GM06990 (cell line): Measurements from ENCODE around the gene SH3TC2.

ENCODE experiments used
- DNase-seq: peaks from one replicate; pipeline ENCODE4 v3.0.0-alpha.2; 2011; ENCODE audit not compliant: insufficient read length; ENCODE audit errors: extremely low read depth
- H3K27me3 ChIP-seq: replicated peaks from 2 replicates; pipeline ENCODE4 v1.6.0; 2011; ENCODE audit warnings: low read length; ENCODE audit not compliant: control insufficient read depth, insufficient read depth
- H3K36me3 ChIP-seq: 2 replicates; pipeline ENCODE4 v1.5.1; 2011; ENCODE audit warnings: low read length; ENCODE audit not compliant: control insufficient read depth, insufficient read depth
- H3K4me3 ChIP-seq: replicated peaks from 2 replicates; pipeline ENCODE4 v1.5.1; 2011; ENCODE audit warnings: low read depth, mild to moderate bottlenecking, control low read depth, low read length
- TF ChIP-seq, protein P1 (sequence below): IDR thresholded peaks from 2 replicates; pipeline ENCODE4 v1.5.1; 2011; ENCODE audit warnings: low read length, control low read depth, mild to moderate bottlenecking, inconsistent platforms; ENCODE audit not compliant: insufficient read depth, poor library complexity, severe bottlenecking

SH3TC2 gene

DNA sequence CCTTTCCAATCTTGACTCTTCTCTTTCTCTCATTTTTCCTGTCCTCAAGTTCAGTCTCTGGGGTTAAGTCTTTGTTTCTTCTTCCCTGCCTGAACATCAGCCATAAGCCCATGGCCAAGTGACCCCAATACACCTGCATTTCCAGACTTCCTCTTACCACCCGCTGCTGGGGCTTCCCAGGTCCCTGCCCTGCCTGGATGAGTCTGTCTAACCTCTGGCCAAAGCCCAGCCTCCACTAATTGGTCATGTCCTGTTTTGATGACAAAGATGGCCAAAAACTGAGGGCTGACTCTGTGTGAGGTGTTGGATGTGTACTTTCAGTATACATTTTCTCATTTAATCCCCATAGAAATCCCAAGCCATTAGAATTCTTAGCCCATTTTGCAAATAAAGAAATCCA lies 47.3 kb downstream of the SH3TC2 start:
- Histone ChIP-seq H3K4me3 (no peak overlapping the region), H3K36me3 (no peaks in the 10 kb centered on the region), H3K27me3 (no peaks in the 10 kb centered on the region)
- TF ChIP-seq, protein P1, sequence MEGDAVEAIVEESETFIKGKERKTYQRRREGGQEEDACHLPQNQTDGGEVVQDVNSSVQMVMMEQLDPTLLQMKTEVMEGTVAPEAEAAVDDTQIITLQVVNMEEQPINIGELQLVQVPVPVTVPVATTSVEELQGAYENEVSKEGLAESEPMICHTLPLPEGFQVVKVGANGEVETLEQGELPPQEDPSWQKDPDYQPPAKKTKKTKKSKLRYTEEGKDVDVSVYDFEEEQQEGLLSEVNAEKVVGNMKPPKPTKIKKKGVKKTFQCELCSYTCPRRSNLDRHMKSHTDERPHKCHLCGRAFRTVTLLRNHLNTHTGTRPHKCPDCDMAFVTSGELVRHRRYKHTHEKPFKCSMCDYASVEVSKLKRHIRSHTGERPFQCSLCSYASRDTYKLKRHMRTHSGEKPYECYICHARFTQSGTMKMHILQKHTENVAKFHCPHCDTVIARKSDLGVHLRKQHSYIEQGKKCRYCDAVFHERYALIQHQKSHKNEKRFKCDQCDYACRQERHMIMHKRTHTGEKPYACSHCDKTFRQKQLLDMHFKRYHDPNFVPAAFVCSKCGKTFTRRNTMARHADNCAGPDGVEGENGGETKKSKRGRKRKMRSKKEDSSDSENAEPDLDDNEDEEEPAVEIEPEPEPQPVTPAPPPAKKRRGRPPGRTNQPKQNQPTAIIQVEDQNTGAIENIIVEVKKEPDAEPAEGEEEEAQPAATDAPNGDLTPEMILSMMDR: no peak
- no peak for DNase-seq

DNA sequence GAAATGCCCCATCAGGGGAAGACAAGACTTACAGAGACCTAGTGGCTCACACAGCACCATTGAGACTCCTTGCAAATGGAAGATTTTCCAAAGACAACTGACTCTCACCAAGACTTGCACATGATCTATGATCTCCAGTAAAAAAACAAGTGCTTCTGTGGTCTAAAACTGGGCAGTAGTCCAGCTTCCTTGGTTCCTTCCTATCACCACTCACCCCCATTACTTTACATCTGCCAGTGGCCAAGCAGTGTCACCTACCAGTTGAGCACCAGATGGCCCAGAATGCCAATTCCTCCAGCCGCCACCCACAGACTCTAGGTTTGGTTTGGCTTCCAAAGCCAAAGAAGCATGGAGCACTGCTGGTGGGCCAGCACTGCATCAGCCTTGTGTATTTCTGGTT lies 47.7 kb downstream of the SH3TC2 start:
- Histone ChIP-seq H3K27me3 (no peaks in the 10 kb centered on the region), H3K4me3 (no peak overlapping the region)
- TF ChIP-seq, protein P1: no peak

DNA sequence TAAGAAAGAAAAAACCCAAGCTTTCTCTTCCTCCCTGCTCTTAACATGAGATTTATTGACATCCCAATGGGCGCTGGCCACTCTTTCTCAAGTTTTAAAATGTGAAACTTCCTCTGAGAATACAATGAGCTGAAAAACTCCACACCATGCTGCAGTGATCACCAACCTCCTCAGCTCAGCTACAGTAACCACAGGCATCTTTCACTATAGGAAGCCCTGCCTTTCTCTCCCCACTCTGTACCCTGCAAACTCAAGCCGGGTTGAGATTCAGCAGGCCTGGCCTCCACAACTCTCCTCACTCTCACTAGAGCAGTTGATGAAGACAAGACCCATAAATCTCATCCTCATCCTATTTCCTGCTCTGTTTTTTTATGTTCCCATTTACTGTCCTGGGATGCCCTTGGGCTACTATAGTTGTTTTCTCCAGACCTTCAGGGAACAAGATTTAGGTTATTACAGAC lies 48.3 kb downstream of the SH3TC2 start:
- TF ChIP-seq, protein P1: no peak
- Histone ChIP-seq H3K36me3 (no peaks in the 10 kb centered on the region), H3K27me3 (no peaks in the 10 kb centered on the region), H3K4me3 (no peak overlapping the region)
- no peak for DNase-seq

More for the DNA sequence above, 47.7 kb downstream of the SH3TC2 start:
- DNase-seq: no peak
- no peaks in the 10 kb centered on the region for H3K36me3 ChIP-seq

DNA sequence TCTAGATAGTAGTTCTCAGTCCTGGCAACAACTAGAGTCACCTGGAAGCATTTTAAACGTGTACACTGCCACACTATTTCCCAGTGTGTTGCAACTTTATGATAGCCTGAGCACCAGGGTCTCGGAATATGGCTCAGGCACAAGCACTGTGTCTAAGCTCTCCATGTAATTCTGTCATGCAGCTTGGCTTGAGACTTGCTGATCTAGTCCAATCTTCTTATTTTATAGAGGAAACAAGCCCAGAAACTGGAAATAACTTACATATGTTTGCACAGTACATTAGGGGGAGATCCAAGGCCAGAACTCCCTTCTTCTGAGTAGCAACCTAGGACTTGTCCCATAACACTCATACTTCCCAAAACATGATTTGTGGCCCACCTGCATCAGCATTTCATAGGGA lies 49.1 kb downstream of the SH3TC2 start:
- no peak overlapping the region for H3K4me3 ChIP-seq
- H3K36me3 ChIP-seq: no peaks in the 10 kb centered on the region
- H3K27me3 ChIP-seq: no peaks in the 10 kb centered on the region
- DNase-seq: no peak
- TF ChIP-seq, protein P1: no peak

DNA sequence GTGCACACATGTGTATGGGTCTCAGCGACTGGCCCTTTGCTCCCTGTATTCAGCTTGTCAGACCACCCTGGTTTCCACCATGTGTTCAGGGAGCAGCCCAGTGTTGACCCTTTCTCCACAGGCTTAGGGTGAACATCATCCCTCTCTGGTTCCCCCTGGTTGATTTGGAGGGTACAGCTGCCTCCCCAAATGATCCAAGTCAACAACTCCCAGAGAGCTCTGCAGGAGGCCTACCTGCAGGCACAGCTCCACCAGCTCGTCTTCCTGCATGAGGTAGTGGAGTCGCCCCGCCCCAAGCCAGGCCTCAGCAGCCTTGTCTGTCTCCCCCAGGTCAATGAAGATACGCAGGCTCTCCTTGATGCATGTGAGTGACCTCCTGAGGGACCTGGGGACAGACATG lies 50.5 kb downstream of the SH3TC2 start:
- H3K36me3 ChIP-seq: no peaks in the 10 kb centered on the region
- no peak for DNase-seq
- H3K27me3 ChIP-seq: no peaks in the 10 kb centered on the region
- no peak overlapping the region for H3K4me3 ChIP-seq
- TF ChIP-seq, protein P1: no peak

DNA sequence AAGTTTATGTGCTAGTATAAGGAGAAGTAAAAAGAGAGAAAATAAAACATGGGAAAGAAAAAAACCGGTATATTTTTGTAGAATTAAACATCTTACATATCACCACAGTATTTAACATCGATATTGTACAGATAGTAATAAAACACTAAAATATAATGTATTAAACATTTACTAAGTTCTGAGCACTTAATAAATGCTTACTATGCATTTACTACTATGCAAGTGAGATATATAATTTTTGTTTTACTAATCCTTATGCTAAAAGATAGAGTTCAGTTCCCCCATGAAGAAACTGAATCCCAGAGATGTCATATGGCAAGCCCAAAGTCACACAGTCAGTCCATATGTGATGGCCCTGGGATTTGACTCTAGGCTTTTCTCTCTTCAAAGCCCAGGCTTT lies 51.1 kb downstream of the SH3TC2 start:
- DNase-seq: no peak
- H3K27me3 ChIP-seq: no peaks in the 10 kb centered on the region
- TF ChIP-seq, protein P1: no peak

More for the DNA sequence above, 51.1 kb downstream of the SH3TC2 start:
- Histone ChIP-seq H3K4me3 (no peak overlapping the region), H3K36me3 (no peaks in the 10 kb centered on the region)
